Astrocyte (in vitro differentiated cells and primary cell): Measurements from ENCODE around the gene NINJ1.

Experiments
- EZH2 ChIP-seq: IDR thresholded peaks from 2 replicates; pipeline ENCODE4 v1.6.1; 2012; ENCODE audit warnings: mild to moderate bottlenecking, low read length, inconsistent platforms; ENCODE audit not compliant: insufficient read depth
- TF ChIP-seq, protein P1 (sequence below): IDR thresholded peaks from 2 replicates; pipeline ENCODE4 v1.5.1; 2011; ENCODE audit warnings: low read depth, mild to moderate bottlenecking, inconsistent platforms, low read length, moderate library complexity; ENCODE audit not compliant: insufficient read depth

DNA sequence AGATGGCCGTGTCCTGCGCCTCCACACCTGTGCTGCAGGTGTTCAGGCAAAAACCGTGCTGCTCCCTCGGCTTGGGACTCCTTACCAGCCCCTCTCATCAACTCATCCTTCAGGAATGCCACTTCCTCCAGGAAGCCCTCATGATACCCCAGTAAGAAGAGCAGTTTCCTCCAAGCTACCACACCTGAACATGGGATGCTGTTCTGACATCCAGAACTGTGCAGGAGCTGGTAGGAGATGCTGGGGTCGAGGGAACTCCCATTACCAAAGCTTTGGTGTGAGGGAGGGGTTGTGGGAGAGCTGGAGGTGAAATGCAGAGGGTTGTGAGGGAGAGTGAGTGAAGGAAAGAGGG, 19.1 kb downstream of the NINJ1 start:
- TF ChIP-seq, protein P1, sequence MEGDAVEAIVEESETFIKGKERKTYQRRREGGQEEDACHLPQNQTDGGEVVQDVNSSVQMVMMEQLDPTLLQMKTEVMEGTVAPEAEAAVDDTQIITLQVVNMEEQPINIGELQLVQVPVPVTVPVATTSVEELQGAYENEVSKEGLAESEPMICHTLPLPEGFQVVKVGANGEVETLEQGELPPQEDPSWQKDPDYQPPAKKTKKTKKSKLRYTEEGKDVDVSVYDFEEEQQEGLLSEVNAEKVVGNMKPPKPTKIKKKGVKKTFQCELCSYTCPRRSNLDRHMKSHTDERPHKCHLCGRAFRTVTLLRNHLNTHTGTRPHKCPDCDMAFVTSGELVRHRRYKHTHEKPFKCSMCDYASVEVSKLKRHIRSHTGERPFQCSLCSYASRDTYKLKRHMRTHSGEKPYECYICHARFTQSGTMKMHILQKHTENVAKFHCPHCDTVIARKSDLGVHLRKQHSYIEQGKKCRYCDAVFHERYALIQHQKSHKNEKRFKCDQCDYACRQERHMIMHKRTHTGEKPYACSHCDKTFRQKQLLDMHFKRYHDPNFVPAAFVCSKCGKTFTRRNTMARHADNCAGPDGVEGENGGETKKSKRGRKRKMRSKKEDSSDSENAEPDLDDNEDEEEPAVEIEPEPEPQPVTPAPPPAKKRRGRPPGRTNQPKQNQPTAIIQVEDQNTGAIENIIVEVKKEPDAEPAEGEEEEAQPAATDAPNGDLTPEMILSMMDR, result no peak
- TF ChIP-seq EZH2, result no peak
